ENCODE results near the gene COX19.

COX19 gene

GRCh38 chr7:951881-952547 lies 23.3 kb downstream of the COX19 start:
- DNase-seq (ENCODE audit: low read depth) = no peak
- TF ChIP-seq CTCF (IDR thresholded peaks at IDR 0.05; ENCODE audit: control insufficient read depth, insufficient read depth, low read depth, low read length, missing control alignments) = no peak
- no peak overlapping the region for H3K4me3 ChIP-seq (ENCODE audit: control insufficient read depth, low read depth, low read length)

GRCh38 chr7:949021-949934 lies 26.1 kb downstream of the COX19 start:
- TF ChIP-seq CTCF (IDR thresholded peaks at IDR 0.05; ENCODE audit: control insufficient read depth, insufficient read depth, low read depth, low read length, missing control alignments) = no peak
- H3K4me3 ChIP-seq (ENCODE audit: control insufficient read depth, low read depth, low read length) = no peak overlapping the region
- no peak for DNase-seq (ENCODE audit: low read depth)

- H3K4me3 ChIP-seq (ENCODE audit: control insufficient read depth, low read depth, low read length) = no peak overlapping the region
- TF ChIP-seq CTCF (IDR thresholded peaks at IDR 0.05; ENCODE audit: control insufficient read depth, insufficient read depth, low read depth, low read length, missing control alignments) = no peak
- DNase-seq (ENCODE audit: low read depth) = no peak
Measured at GRCh38 chr7:947391-948210, 27.7 kb downstream of the COX19 start.

- H3K4me3 ChIP-seq (ENCODE audit: control insufficient read depth, low read depth, low read length) = no peak overlapping the region
- TF ChIP-seq CTCF (IDR thresholded peaks at IDR 0.05; ENCODE audit: control insufficient read depth, insufficient read depth, low read depth, low read length, missing control alignments) = no peak
- no peak for DNase-seq (ENCODE audit: low read depth)
Measured at GRCh38 chr7:946256-946996, 28.9 kb downstream of the COX19 start.

- no peak overlapping the region for H3K4me3 ChIP-seq (ENCODE audit: control insufficient read depth, low read depth, low read length)
- TF ChIP-seq CTCF (IDR thresholded peaks at IDR 0.05; ENCODE audit: control insufficient read depth, insufficient read depth, low read depth, low read length, missing control alignments) = no peak
- DNase-seq (ENCODE audit: low read depth) = no peak
Measured at GRCh38 chr7:945556-946255, 29.6 kb downstream of the COX19 start.

Measured in AG09309 (cell line).